ENCODE measurements around the gene CACNA1C. TPM values are rescaled to one million over a fixed set of nuclear protein-coding genes. Genes with fewer than 3 reads are reported as not detected.

CACNA1C gene
- total RNA-seq, 1 experiment from 2014 or later, result 1.1 TPM

DNA sequence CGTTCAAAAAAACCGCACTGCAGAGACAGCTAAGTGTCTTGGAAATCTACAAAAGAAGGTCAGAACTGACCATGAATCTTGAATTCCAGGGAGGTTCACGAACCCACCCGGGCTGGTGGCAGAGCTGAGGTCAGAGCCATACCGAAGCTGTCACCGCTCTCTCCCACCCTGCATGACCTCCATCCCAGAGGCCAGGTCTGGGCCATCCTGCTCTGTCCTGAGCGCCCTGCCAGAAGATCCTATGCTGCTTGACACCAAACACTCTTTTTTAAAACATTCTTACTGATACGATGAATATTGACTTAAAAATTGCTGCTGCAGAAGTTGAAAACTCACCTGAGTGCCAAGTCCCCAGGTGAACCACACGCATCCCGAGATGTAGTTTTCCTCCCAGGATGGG is 412.9 kb downstream of the CACNA1C start:
- no peak overlapping the region for H2BK20ac ChIP-seq (ENCODE audit: low read depth, low read length, poor library complexity, severe bottlenecking)
- H2BK5ac ChIP-seq (ENCODE audit: insufficient read length, low read length), result no peak overlapping the region
- H2BK12ac ChIP-seq (ENCODE audit: insufficient read length, low read depth, low read length), result no peak overlapping the region
- no peak overlapping the region for H3K23ac ChIP-seq (ENCODE audit: insufficient read length, low read depth, low read length)
- no peak overlapping the region for H4K91ac ChIP-seq (ENCODE audit: insufficient read length, low read depth, low read length)
- H3K56ac ChIP-seq (ENCODE audit: insufficient read length, low read depth, low read length), result no peak overlapping the region
- no peaks in the 10 kb centered on the region for H3K9me3 Mint-ChIP-seq
- H3K36me3 Mint-ChIP-seq (ENCODE audit: insufficient read depth in 1 of 3, low read depth in 3 of 3), result no peaks in the 10 kb centered on the region
- H3K4ac ChIP-seq (ENCODE audit: low read depth, low read length), result no peak overlapping the region
- no peak overlapping the region for H3K4me2 ChIP-seq (ENCODE audit: insufficient read depth, insufficient read length, low read length)
- no peak for TF ChIP-seq CTCF (conservative IDR thresholded peaks at IDR 0.05)
- peaks cover 2% of the 10 kb centered on the region; the same call in 1 of the 2 replicates for H3K27me3 Mint-ChIP-seq (ENCODE audit: low read depth)
- H3K4me1 Mint-ChIP-seq, result no peaks in the 10 kb centered on the region
- H4K20me1 ChIP-seq (ENCODE audit: control insufficient read depth, insufficient read depth, insufficient read length), result no peaks in the 10 kb centered on the region
- no peaks in the 10 kb centered on the region for H3K27me3 ChIP-seq (ENCODE audit: insufficient read depth, low read length)
- no peak overlapping the region for H3K27ac Mint-ChIP-seq
- H3K9ac ChIP-seq (ENCODE audit: extremely low read depth, insufficient read length, low read length), result no peak overlapping the region
- H4K5ac ChIP-seq (ENCODE audit: insufficient read length, low read depth, low read length), result no peak overlapping the region
- H2BK15ac ChIP-seq (ENCODE audit: low read depth, low read length), result no peak overlapping the region
- H3K14ac ChIP-seq (ENCODE audit: insufficient read depth, low read length), result no peak overlapping the region
- H3K79me1 ChIP-seq (ENCODE audit: insufficient read depth, low read depth, low read length, poor library complexity, severe bottlenecking), result no peaks in the 10 kb centered on the region
- no peak overlapping the region for H2AK5ac ChIP-seq (ENCODE audit: insufficient read length, low read length)
- no peak overlapping the region for H2AFZ ChIP-seq (ENCODE audit: low read length)
- H3K9me3 ChIP-seq (ENCODE audit: control insufficient read depth, low read depth, low read length), result no peaks in the 10 kb centered on the region
- H3K18ac ChIP-seq (ENCODE audit: insufficient read length, low read depth, low read length), result no peak overlapping the region
- no peaks in the 10 kb centered on the region for H3K79me2 ChIP-seq (ENCODE audit: insufficient read depth, low read length)
- H4K8ac ChIP-seq (replicated peaks; ENCODE audit: insufficient read length, low read depth, low read length), result no peak overlapping the region
- no peak overlapping the region for H3T11ph ChIP-seq (ENCODE audit: low read length)
- no peaks in the 10 kb centered on the region for H3K23me2 ChIP-seq (ENCODE audit: insufficient read length, low read depth, low read length, poor library complexity, severe bottlenecking)
- H3K27ac ChIP-seq (ENCODE audit: insufficient read length, low read depth, low read length), result no peak overlapping the region
- no peak overlapping the region for H2BK120ac ChIP-seq (ENCODE audit: low read depth, low read length, poor library complexity, severe bottlenecking)
- no peak overlapping the region for H3K4me3 Mint-ChIP-seq
- no peak for DNase-seq
- H3K4me1 ChIP-seq (ENCODE audit: insufficient read depth, low read length), result no peaks in the 10 kb centered on the region
- no CpG with 5 or more reads among the region's 10 CpGs for WGBS (ENCODE audit: extremely low coverage, insufficient read length, low lambda C conversion rate)

All from H9 (cell line).